Measurements from ENCODE around the gene TMTC4. TPM values are rescaled to one million over a fixed set of nuclear protein-coding genes. Genes with fewer than 3 reads are reported as not detected.

TMTC4 gene
- total RNA-seq, 1 experiment from 2014 or later = 45.5 TPM

DNA sequence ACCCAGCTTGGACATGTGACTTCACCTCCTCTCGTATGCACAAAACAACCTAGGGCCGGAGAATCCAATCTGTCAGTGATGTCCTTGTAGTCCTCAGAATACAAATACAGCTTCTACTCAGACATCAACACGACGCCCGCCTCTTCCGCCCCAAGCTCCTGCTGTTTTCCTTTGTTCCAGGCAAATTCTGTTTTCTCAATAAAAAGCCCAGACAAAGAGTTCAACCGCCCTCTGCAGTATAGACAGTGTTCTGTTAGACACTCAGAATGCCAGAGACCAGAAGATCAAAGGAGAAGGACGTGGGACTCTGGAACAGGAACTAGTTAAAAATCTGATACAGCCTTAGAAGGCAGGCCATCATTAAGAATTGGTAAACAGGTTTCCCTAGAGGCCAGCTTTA is 44.0 kb downstream of the TMTC4 start:
- H3K4me1 Mint-ChIP-seq = peaks cover 23% of the 10 kb centered on the region
- peak overlapping the region; percentile 7 for H3K27ac Mint-ChIP-seq
- H3K27me3 Mint-ChIP-seq (ENCODE audit: low read depth) = no peaks in the 10 kb centered on the region
- peaks cover 59% of the 10 kb centered on the region for H3K36me3 Mint-ChIP-seq
- CTCF ChIA-PET = interaction anchor here (1.0 kb wide), 2 partner anchors 58 to 974 kb away, joined by 4 to 6 read pairs; no protein-coding TSS in a partner anchor
- no peak for TF ChIP-seq KAT7 (CRISPR knock-in tag; IDR thresholded peaks at IDR 0.05; ENCODE audit: borderline replicate concordance)
- TF ChIP-seq USF2 (CRISPR knock-in tag; IDR thresholded peaks at IDR 0.05) = 0 out of 2 replicates have a peak, but pooled peaks have one; percentile 14
- peak; percentile 62 for ATAC-seq
- H3K9me3 Mint-ChIP-seq = no peaks in the 10 kb centered on the region
- H3K4me3 Mint-ChIP-seq = no peak overlapping the region
- no peak for DNase-seq (ENCODE audit: low spot score)
- POLR2A ChIA-PET = no interaction called here

- ChIA-PET CTCF (no interaction called here), POLR2A (no interaction called here)
- no peak overlapping the region for H3K4me3 Mint-ChIP-seq
- peaks cover 2% of the 10 kb centered on the region; the same call in 1 of the 2 replicates for H3K9me3 Mint-ChIP-seq
- no peak for TF ChIP-seq CBFB (CRISPR knock-in tag; IDR thresholded peaks at IDR 0.05; ENCODE audit: low read depth)
- TF ChIP-seq TCF7 (CRISPR knock-in tag; IDR thresholded peaks at IDR 0.05; ENCODE audit: low read depth) = no peak
- peaks cover 35% of the 10 kb centered on the region for H3K4me1 Mint-ChIP-seq
- ATAC-seq (peak; percentile 36), DNase-seq (ENCODE audit: low spot score) (no peak)
- no peaks in the 10 kb centered on the region for H3K27me3 Mint-ChIP-seq (ENCODE audit: low read depth)
- peaks cover 64% of the 10 kb centered on the region for H3K36me3 Mint-ChIP-seq
- H3K27ac Mint-ChIP-seq = no peak overlapping the region
These were observed 47.5 kb downstream of the TMTC4 start for GRCh38 chr13:100627120-100627519.

DNA sequence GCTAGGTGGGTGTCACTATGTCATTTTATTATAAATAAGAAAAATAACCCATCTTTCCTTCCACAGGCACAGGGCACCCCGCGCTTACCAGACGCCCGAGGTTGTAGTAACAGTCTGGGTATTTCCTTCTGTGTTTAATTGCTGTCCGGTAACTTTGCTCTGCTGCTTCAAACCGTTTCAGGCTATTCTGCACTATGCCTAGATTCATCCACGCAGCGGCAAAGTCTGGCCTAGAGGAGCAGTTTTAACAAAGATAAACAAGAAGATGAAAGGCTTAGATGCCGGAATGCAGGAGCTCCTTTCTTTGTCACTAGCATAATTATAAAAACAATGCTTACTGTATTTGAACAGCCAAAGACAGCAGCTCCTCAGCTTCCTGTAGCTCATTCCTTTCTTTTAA is 49.1 kb downstream of the TMTC4 start:
- no peak overlapping the region for H3K4me3 Mint-ChIP-seq
- POLR2A ChIA-PET = interaction anchor here (1.0 kb wide), 1 partner anchor 847 kb away, joined by 3 read pairs; no protein-coding TSS in a partner anchor

GRCh38 chr13:100620792-100621191 is 53.8 kb downstream of the TMTC4 start:
- H3K4me1 Mint-ChIP-seq = peaks cover 15% of the 10 kb centered on the region
- ChIA-PET CTCF (no interaction called here), POLR2A (no interaction called here)
- no peak overlapping the region for H3K27ac Mint-ChIP-seq
- DNase-seq (ENCODE audit: low spot score) (no peak), ATAC-seq (no peak)
- peaks cover 6% of the 10 kb centered on the region for H3K27me3 Mint-ChIP-seq (ENCODE audit: low read depth)
- no peak overlapping the region for H3K4me3 Mint-ChIP-seq
- no peak for TF ChIP-seq CREB1 (CRISPR knock-in tag; IDR thresholded peaks at IDR 0.05)
- no peak for TF ChIP-seq CBFB (CRISPR knock-in tag; IDR thresholded peaks at IDR 0.05; ENCODE audit: low read depth)
- TF ChIP-seq ETV6 (CRISPR knock-in tag; IDR thresholded peaks at IDR 0.05) = no peak
- TF ChIP-seq CTCF (IDR thresholded peaks at IDR 0.05) = no peak
- no peak for TF ChIP-seq ARID4B (CRISPR knock-in tag; IDR thresholded peaks at IDR 0.05; ENCODE audit: borderline replicate concordance)
- no peak for TF ChIP-seq PRRX2 (CRISPR knock-in tag; IDR thresholded peaks at IDR 0.05)
- TF ChIP-seq ZNF425 (CRISPR knock-in tag; conservative IDR thresholded peaks at IDR 0.05) = no peak
- TF ChIP-seq ZNF671 (CRISPR knock-in tag; IDR thresholded peaks at IDR 0.05) = no peak
- H3K9me3 Mint-ChIP-seq = peaks cover 50% of the 10 kb centered on the region
- H3K36me3 Mint-ChIP-seq = peaks cover 79% of the 10 kb centered on the region

More for the DNA sequence above, 49.1 kb downstream of the TMTC4 start:
- CTCF ChIA-PET = interaction anchor here (1.2 to 1.7 kb wide), 6 partner anchors 16 to 1025 kb away, joined by 3 to 5 read pairs (median 4); no protein-coding TSS in a partner anchor
- Mint-ChIP-seq H3K27ac (peak overlapping the region; percentile 65; the same call in 1 of the 2 replicates), H3K9me3 (peaks cover 15% of the 10 kb centered on the region), H3K36me3 (peaks cover 77% of the 10 kb centered on the region), H3K27me3 (ENCODE audit: low read depth) (no peaks in the 10 kb centered on the region), H3K4me1 (peaks cover 22% of the 10 kb centered on the region)
- ATAC-seq (peak; percentile 28; the same call in 1 of the 2 replicates), DNase-seq (ENCODE audit: low spot score) (no peak)
- TF ChIP-seq, protein P1, sequence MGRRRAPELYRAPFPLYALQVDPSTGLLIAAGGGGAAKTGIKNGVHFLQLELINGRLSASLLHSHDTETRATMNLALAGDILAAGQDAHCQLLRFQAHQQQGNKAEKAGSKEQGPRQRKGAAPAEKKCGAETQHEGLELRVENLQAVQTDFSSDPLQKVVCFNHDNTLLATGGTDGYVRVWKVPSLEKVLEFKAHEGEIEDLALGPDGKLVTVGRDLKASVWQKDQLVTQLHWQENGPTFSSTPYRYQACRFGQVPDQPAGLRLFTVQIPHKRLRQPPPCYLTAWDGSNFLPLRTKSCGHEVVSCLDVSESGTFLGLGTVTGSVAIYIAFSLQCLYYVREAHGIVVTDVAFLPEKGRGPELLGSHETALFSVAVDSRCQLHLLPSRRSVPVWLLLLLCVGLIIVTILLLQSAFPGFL (CRISPR knock-in tag; IDR thresholded peaks at IDR 0.05; ENCODE audit: borderline replicate concordance) = no peak
- TF ChIP-seq CDX4 (CRISPR knock-in tag; IDR thresholded peaks at IDR 0.05; ENCODE audit: borderline replicate concordance) (no peak), ZMAT4 (CRISPR knock-in tag; IDR thresholded peaks at IDR 0.05) (no peak)
